Measurements from ENCODE around the gene IL24.
"Not testable (repeated sequence)": the region's sequence is repeated elsewhere in the genome, so short reads cannot be mapped to it uniquely, and the experiment has no call there.

The IL24 gene

GRCh38 chr1:206916000-206916709, 18.9 kb downstream of the IL24 start:
- Mint-ChIP-seq H3K36me3 (ENCODE audit: low read depth) (peaks cover 68% of the 10 kb centered on the region), H3K4me3 (peak overlapping the region; percentile 3), H3K27ac (no peak overlapping the region), H3K4me1 (ENCODE audit: low read depth) (peaks cover 59% of the 10 kb centered on the region), H3K9me3 (no peaks in the 10 kb centered on the region), H3K27me3 (ENCODE audit: low read depth) (no peaks in the 10 kb centered on the region)
- no peak for DNase-seq (ENCODE audit: low spot score)

DNA sequence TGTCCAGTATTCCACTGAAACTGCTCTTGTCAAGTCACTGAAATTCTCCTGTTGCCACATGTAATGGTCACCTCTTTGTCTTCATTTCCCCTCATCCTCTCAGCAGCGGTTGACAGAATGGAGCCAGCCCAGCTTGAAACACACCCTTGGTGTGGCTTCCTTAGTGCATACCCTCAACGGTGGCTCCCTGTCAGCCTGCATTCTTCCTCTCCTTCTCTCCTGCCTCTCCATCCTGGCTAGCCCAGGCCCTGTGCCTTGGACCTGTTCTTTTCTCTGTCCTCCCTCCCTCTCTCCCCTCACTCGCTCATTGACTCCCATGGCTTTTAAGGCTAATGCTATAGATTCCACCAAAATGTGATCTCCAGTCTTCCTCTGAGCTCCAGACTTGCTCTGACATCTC, 20.8 kb downstream of the IL24 start:
- H3K27me3 Mint-ChIP-seq (ENCODE audit: low read depth): no peaks in the 10 kb centered on the region
- peak overlapping the region; percentile 12 for H3K27ac Mint-ChIP-seq
- H3K4me3 Mint-ChIP-seq: peak overlapping the region; percentile 59
- H3K36me3 Mint-ChIP-seq (ENCODE audit: low read depth): peaks cover 50% of the 10 kb centered on the region
- no peak for DNase-seq (ENCODE audit: low spot score)
- H3K4me1 Mint-ChIP-seq (ENCODE audit: low read depth): peaks cover 61% of the 10 kb centered on the region
- H3K9me3 Mint-ChIP-seq: no peaks in the 10 kb centered on the region

GRCh38 chr1:206921772-206922265, 24.6 kb downstream of the IL24 start, which contains the start of gene FCMR:
TSS of gene FCMR (minus strand) at chr1:206921941. CDS start at chr1:206921854, 87 bp downstream.
- H3K27ac Mint-ChIP-seq: no peak within 1 kb of the TSS
- peaks cover 26% of the 10 kb centered on the region for H3K36me3 Mint-ChIP-seq (ENCODE audit: low read depth)
- no peaks in the 10 kb centered on the region for H3K27me3 Mint-ChIP-seq (ENCODE audit: low read depth)
- H3K4me3 Mint-ChIP-seq: no peak within 1 kb of the TSS
- H3K4me1 Mint-ChIP-seq (ENCODE audit: low read depth): peaks cover 40% of the 10 kb centered on the region
- DNase-seq (ENCODE audit: low spot score): peak; percentile 37
- H3K9me3 Mint-ChIP-seq: no peaks in the 10 kb centered on the region

DNA sequence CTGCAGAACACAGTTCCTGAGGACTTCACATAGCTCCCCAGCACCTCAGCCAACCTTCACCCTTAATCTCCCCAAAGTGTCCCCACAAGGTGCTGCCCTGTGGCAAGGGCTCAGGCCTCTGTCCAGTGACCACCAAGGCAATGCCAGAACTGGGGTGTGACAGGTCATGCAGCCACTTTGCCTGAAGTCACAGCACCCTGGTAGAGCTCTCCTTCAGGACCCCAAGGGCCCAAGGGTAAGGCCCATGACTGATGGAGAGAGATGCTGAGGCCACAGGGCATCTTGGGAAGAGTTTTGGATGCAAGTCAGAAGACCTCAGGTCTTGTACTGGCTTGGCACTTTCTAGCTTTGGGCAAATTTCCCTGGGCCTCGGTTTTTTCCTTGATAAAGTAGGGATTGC, 25.3 kb downstream of the IL24 start:
- Mint-ChIP-seq H3K4me1 (ENCODE audit: low read depth) (peaks cover 34% of the 10 kb centered on the region), H3K4me3 (no peak overlapping the region), H3K27me3 (ENCODE audit: low read depth) (no peaks in the 10 kb centered on the region), H3K36me3 (ENCODE audit: low read depth) (peaks cover 20% of the 10 kb centered on the region), H3K9me3 (no peaks in the 10 kb centered on the region), H3K27ac (no peak overlapping the region)
- no peak for DNase-seq (ENCODE audit: low spot score)

DNA sequence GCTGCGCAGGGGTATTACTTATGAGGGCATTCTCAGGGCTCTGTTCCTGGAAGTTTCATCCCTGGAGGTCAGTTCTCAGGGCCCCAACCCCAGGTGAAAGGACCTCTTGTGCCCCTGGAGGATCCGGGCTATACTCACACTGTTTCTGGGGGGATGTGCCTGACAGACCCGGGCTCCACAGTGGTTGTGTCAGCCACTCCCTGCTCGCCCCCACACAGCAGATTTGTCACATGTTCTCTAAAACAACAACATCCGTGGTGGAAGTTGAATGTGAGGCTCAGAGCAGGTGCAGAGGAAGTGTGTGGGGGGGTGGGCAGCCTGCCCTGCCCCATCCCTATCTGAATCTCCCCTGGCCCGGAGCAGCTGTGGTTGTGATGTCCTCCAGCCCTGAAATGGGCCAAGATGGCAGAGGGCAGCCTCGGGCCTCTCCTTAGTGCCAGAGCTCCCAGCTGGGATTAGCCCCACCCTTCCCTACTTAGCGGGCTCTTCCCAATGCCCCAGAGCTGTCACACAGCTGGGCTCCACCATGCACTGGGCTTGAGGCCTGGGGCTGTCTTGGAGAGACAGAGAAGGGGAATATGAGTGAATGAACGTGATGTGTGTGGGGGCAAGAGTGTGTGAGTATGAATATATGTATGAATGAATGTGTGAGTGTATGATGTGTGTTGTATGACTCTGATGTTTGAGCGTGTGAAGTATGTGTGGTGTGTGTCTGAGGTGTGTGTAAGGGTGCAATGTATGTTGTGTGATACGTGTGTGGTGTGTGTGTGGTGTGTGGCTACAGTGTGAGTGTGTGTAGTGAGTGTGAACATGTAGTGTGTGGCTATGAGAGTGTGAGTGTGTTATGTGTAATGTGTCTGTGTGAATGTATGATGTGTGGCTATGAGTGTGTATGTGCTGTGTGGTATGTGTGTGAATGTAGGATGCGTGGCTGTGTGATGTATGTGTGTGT, 26.0 kb downstream of the IL24 start:
- peak; percentile 64 for DNase-seq (ENCODE audit: low spot score)
- Mint-ChIP-seq H3K36me3 (ENCODE audit: low read depth) (peaks cover 14% of the 10 kb centered on the region), H3K4me1 (ENCODE audit: low read depth) (peaks cover 28% of the 10 kb centered on the region), H3K4me3 (no peak overlapping the region), H3K27ac (no peak overlapping the region), H3K27me3 (ENCODE audit: low read depth) (no peaks in the 10 kb centered on the region), H3K9me3 (no peaks in the 10 kb centered on the region)

- not testable (repeated sequence) for DNase-seq (ENCODE audit: low spot score); H3K27ac Mint-ChIP-seq; H3K4me3 Mint-ChIP-seq; H3K27me3 Mint-ChIP-seq (ENCODE audit: low read depth); H3K9me3 Mint-ChIP-seq
- Mint-ChIP-seq H3K36me3 (ENCODE audit: low read depth) (peaks cover 12% of the 10 kb centered on the region), H3K4me1 (ENCODE audit: low read depth) (peaks cover 23% of the 10 kb centered on the region)
Observed at GRCh38 chr1:206923961-206924557, 26.8 kb downstream of the IL24 start.

DNA sequence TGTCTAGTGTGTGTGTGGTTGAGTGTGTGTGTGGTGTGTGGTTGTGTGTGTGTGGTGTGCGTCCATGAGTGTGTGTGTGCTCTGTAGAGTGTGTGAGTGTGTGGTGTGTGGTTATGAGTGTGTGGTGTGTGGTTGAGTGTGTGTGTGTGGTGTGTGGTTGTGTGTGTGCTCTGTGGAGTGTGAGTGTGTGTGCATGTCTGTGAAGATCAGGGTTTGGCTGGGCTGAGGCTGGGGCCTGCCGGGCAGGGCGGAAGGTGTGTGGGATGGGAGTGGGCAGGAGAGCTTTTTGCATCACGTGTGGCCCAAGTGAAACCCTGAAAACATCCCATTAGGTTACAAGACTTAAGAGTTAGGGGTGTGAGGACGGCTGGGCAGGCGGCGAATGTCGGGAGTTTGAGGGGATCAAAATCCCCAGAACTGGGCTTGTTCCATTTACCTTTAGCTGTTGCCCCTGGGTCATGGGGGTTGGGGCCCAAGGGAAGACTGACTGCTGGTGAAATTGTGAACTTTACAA, 27.4 kb downstream of the IL24 start:
- DNase-seq (ENCODE audit: low spot score): no peak
- no peaks in the 10 kb centered on the region for H3K27me3 Mint-ChIP-seq (ENCODE audit: low read depth)
- no peak overlapping the region for H3K27ac Mint-ChIP-seq
- peaks cover 25% of the 10 kb centered on the region for H3K4me1 Mint-ChIP-seq (ENCODE audit: low read depth)
- peaks cover 11% of the 10 kb centered on the region for H3K36me3 Mint-ChIP-seq (ENCODE audit: low read depth)
- H3K4me3 Mint-ChIP-seq: no peak overlapping the region
- H3K9me3 Mint-ChIP-seq: no peaks in the 10 kb centered on the region

- H3K9me3 Mint-ChIP-seq: no peaks in the 10 kb centered on the region
- H3K36me3 Mint-ChIP-seq (ENCODE audit: low read depth): peaks cover 8% of the 10 kb centered on the region
- H3K4me1 Mint-ChIP-seq (ENCODE audit: low read depth): peaks cover 22% of the 10 kb centered on the region
- no peaks in the 10 kb centered on the region for H3K27me3 Mint-ChIP-seq (ENCODE audit: low read depth)
- H3K27ac Mint-ChIP-seq: no peak overlapping the region
- peak; percentile 42 for DNase-seq (ENCODE audit: low spot score)
- H3K4me3 Mint-ChIP-seq: no peak overlapping the region
Observed at GRCh38 chr1:206925106-206925736, 28.0 kb downstream of the IL24 start.

GRCh38 chr1:206926286-206926685, 29.0 kb downstream of the IL24 start:
- Mint-ChIP-seq H3K27ac (no peak overlapping the region), H3K4me3 (no peak overlapping the region), H3K27me3 (ENCODE audit: low read depth) (no peaks in the 10 kb centered on the region), H3K4me1 (ENCODE audit: low read depth) (peaks cover 14% of the 10 kb centered on the region), H3K9me3 (no peaks in the 10 kb centered on the region), H3K36me3 (ENCODE audit: low read depth) (no peaks in the 10 kb centered on the region)
- no peak for DNase-seq (ENCODE audit: low spot score)

DNA sequence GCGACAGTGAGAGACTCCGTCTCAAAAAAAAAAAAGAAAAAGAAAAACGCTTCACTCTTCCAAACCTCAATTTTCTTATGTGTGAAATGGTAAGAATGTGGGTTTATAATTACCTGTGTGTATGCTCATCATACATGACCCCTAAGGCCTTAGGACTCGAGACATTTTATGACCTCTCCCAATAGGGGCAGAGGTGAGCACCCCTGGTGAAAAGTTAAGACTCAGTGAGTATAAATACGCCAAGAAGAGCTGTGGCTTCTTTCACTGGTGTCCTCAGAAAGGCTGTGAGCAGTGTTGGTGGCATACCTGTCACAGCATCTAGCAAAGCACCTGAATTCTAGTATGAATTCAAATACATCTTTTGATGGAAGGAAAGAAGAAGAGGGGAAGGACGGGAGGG, 32.3 kb downstream of the IL24 start:
- Mint-ChIP-seq H3K9me3 (no peaks in the 10 kb centered on the region), H3K27ac (no peak overlapping the region), H3K4me3 (no peak overlapping the region), H3K27me3 (ENCODE audit: low read depth) (no peaks in the 10 kb centered on the region), H3K36me3 (ENCODE audit: low read depth) (no peaks in the 10 kb centered on the region), H3K4me1 (ENCODE audit: low read depth) (peaks cover 6% of the 10 kb centered on the region)
- no peak for DNase-seq (ENCODE audit: low spot score)

- H3K36me3 Mint-ChIP-seq (ENCODE audit: low read depth): no peaks in the 10 kb centered on the region
- peaks cover 6% of the 10 kb centered on the region for H3K4me1 Mint-ChIP-seq (ENCODE audit: low read depth)
- DNase-seq (ENCODE audit: low spot score): no peak
- H3K27ac Mint-ChIP-seq: peak overlapping the region; percentile 57
- no peaks in the 10 kb centered on the region for H3K27me3 Mint-ChIP-seq (ENCODE audit: low read depth)
- H3K9me3 Mint-ChIP-seq: no peaks in the 10 kb centered on the region
- no peak overlapping the region for H3K4me3 Mint-ChIP-seq
Observed at GRCh38 chr1:206930210-206930798, 33.1 kb downstream of the IL24 start.

GRCh38 chr1:206931709-206932108, 34.5 kb downstream of the IL24 start:
- Mint-ChIP-seq H3K36me3 (ENCODE audit: low read depth) (no peaks in the 10 kb centered on the region), H3K27me3 (ENCODE audit: low read depth) (no peaks in the 10 kb centered on the region), H3K9me3 (no peaks in the 10 kb centered on the region), H3K27ac (no peak overlapping the region), H3K4me3 (no peak overlapping the region), H3K4me1 (ENCODE audit: low read depth) (peaks cover 6% of the 10 kb centered on the region)
- DNase-seq (ENCODE audit: low spot score): no peak

DNA sequence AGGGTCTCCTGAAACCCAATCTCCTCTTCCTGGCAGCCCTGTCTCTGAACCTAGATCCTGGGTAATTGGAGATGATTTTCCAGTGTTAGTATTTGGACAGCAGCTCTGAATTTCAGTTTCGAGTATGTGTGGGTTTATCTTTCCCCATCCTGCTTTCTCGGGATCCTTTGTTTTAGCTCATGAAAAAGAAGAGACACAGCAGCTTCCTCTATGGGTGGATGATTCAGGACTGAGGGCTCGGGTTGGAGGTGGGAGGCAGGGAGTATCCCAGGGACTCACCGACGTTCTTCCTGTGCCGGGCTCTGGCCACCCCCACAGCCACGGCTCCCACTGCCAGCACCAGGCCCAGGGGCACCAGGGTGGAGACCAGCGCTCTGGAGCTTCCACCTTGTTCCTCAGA, 34.9 kb downstream of the IL24 start:
- no peak for DNase-seq (ENCODE audit: low spot score)
- no peak overlapping the region for H3K4me3 Mint-ChIP-seq
- no peaks in the 10 kb centered on the region for H3K9me3 Mint-ChIP-seq
- no peak overlapping the region for H3K27ac Mint-ChIP-seq
- no peaks in the 10 kb centered on the region for H3K36me3 Mint-ChIP-seq (ENCODE audit: low read depth)
- no peaks in the 10 kb centered on the region for H3K27me3 Mint-ChIP-seq (ENCODE audit: low read depth)
- H3K4me1 Mint-ChIP-seq (ENCODE audit: low read depth): peaks cover 6% of the 10 kb centered on the region

Data from T-helper 2 cell treated with Interferon-gamma antibody and Interleukin-4, amounts not matched to agents 5 μg/mL and 100 μg/mL, for 36 hours (primary cell).